Stimulated activated memory B cell treated with anti-CD40 and anti-IgM and Interleukin-4, amounts not matched to agents 10 μg/mL and 1 μg/mL and 100 μg/mL, for 72 hours (primary cell): ENCODE results near the gene ADGRB3.

Source experiments
- ATAC-seq: fragments of 150-1000 bp; cut with Tn5 transposase; 2 replicates; pipeline ENCODE4 v1.10.0; 2021
- H3K27ac Mint-ChIP-seq: one replicate; pipeline ENCODE4 v1.8.0; 2022; ENCODE audit warnings: mild to moderate bottlenecking, mixed read lengths
- H3K27me3 Mint-ChIP-seq: one replicate; pipeline ENCODE4 v1.8.0; 2022; ENCODE audit warnings: mixed read lengths
- H3K36me3 Mint-ChIP-seq: one replicate; pipeline ENCODE4 v1.8.0; 2022; ENCODE audit warnings: mixed read lengths
- H3K4me1 Mint-ChIP-seq: one replicate; pipeline ENCODE4 v1.8.0; 2022; ENCODE audit warnings: mixed read lengths
- H3K4me3 Mint-ChIP-seq: one replicate; pipeline ENCODE4 v1.8.0; 2022; ENCODE audit warnings: mild to moderate bottlenecking, moderate library complexity, mixed read lengths
- H3K9me3 Mint-ChIP-seq: one replicate; pipeline ENCODE4 v1.8.0; 2022; ENCODE audit warnings: mixed read lengths

The ADGRB3 gene

DNA sequence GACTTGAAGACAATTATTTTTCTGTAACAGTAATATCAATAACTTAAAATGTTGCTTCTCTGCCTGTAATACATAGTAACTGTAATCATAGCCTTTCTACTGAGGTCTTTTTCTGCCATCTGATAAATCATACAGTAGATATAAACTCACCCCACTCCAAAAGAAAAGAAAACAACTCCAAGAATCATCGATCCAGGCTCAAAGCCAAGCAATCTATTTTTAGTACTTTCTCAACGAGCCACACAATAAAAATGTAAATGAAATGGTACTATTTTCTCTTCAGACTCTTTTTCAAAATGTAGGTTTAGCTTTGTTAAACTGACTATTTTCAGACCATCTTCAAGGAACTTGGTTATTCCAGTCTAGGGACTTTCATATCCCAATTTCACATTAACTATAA lies 493.3 kb downstream of the ADGRB3 start:
- Mint-ChIP-seq H3K4me1 (no peaks in the 10 kb centered on the region), H3K27ac (no peak overlapping the region), H3K36me3 (no peaks in the 10 kb centered on the region), H3K4me3 (no peak overlapping the region), H3K27me3 (no peaks in the 10 kb centered on the region), H3K9me3 (peaks cover 6% of the 10 kb centered on the region)
- ATAC-seq, result no peak

DNA sequence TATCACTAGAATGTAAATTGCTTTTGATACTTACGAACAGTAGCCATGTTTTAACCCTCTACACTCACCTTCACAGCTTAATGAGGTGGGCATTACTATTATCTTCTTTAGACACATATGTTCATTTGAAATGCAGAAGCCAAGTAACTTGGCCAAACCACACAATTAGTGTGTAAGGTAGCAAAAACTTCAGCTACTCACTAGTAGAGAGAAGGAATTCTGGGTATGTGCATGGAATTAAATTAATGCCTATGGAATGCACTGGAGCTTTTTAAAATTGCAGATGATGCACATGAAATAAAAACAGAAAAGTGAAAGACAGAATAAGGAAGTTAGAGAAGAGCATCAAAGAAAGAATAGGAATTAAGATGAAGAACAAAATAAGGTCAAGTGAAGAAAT lies 494.0 kb downstream of the ADGRB3 start:
- Mint-ChIP-seq H3K36me3 (no peaks in the 10 kb centered on the region), H3K4me3 (no peak overlapping the region), H3K27me3 (no peaks in the 10 kb centered on the region), H3K4me1 (no peaks in the 10 kb centered on the region), H3K9me3 (peaks cover 6% of the 10 kb centered on the region), H3K27ac (no peak overlapping the region)
- ATAC-seq, result no peak

DNA sequence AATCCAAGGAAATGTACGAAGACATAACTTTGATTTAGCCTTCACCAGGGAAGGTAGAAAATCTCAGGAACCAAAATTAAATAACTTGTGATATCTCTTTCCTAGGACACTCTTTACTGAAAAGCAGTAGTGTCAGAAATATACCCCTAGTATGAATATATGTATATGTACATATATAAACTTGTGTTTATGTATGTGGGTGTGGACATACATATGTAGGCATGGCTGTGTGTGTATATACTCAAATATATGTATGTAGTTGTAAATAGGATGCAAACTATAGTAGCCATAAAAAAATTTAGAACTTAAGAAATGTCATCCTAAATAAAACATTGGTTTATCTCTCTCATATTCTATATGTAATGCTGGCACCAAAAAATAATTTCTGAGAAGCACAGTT lies 500.8 kb downstream of the ADGRB3 start:
- no peak for ATAC-seq
- no peak overlapping the region for H3K4me3 Mint-ChIP-seq
- H3K27me3 Mint-ChIP-seq, result no peaks in the 10 kb centered on the region
- no peak overlapping the region for H3K27ac Mint-ChIP-seq
- peaks cover 5% of the 10 kb centered on the region for H3K9me3 Mint-ChIP-seq
- H3K36me3 Mint-ChIP-seq, result no peaks in the 10 kb centered on the region
- no peaks in the 10 kb centered on the region for H3K4me1 Mint-ChIP-seq

DNA sequence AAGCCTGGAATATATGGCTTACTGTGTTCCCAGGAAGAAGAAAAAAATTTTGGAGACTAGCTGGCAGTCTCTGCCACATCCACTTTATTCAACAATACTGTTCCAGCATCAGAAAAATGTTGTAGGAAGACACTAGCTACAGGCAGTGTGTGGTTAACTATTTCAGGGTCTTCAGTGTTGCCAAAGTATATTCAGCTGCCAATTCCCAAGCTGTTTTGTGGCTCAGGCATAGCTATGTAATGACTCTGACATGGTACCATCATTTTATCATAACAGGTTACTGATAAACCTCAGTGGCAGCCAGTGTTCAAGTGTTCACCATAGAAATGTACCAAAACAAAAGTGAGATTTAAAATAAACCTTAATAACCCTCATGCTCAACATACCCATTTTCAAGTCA lies 503.1 kb downstream of the ADGRB3 start:
- peaks cover 6% of the 10 kb centered on the region for H3K9me3 Mint-ChIP-seq
- no peaks in the 10 kb centered on the region for H3K4me1 Mint-ChIP-seq
- ATAC-seq, result no peak
- no peaks in the 10 kb centered on the region for H3K27me3 Mint-ChIP-seq
- H3K4me3 Mint-ChIP-seq, result no peak overlapping the region
- H3K27ac Mint-ChIP-seq, result no peak overlapping the region
- H3K36me3 Mint-ChIP-seq, result no peaks in the 10 kb centered on the region

DNA sequence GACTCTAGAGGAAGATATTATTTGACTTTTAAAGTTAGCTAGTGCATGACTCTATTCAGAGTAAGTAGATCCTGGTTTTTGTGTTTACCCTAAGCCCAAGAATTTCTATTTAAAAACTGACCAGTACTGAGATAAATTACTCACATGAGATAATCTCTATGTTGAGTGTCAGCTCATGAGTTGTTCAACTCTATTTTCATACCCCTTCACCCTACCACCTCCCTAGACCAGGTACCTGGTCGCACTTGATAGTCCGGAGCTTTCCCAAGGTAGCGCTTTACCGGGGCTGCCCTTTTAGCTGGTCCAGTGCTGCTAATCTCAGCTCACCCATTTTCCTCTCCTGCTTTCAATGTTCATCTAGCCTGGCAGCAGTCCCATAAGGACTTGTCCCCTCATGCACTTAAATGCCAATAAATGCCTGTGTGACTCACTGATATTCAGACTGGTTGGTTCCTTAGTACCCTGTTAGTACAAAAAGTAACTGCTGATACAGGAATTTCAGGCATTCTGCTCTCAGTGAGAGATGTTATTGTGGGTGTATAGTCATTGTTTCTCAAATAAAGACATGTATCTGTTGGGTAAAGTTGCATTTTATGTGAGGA lies 503.9 kb downstream of the ADGRB3 start:
- Mint-ChIP-seq H3K4me1 (no peaks in the 10 kb centered on the region), H3K27me3 (no peaks in the 10 kb centered on the region), H3K36me3 (no peaks in the 10 kb centered on the region), H3K27ac (no peak overlapping the region), H3K9me3 (peaks cover 6% of the 10 kb centered on the region), H3K4me3 (no peak overlapping the region)
- ATAC-seq, result no peak

DNA sequence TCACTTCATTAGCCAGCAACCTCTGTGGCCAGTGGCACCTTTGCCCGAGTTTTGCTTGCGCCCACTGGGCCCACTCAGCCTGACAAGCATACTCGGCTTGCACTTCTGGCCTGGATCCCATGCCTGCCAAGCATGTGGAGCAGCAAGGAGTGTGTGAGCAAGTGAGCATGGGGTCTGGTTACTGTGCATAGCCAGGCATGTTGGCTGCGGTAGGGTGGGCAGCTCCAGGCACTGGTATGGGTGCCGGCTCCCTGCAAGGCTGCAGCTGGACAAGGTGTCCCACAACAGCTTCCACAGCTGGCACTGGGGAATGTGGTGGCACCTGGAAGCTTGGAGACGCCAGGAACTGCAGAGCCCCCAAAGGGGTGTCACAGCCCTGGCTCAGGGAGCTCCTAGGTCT lies 510.0 kb downstream of the ADGRB3 start:
- Mint-ChIP-seq H3K27ac (no peak overlapping the region), H3K9me3 (peaks cover 11% of the 10 kb centered on the region), H3K36me3 (no peaks in the 10 kb centered on the region), H3K27me3 (no peaks in the 10 kb centered on the region), H3K4me3 (no peak overlapping the region), H3K4me1 (no peaks in the 10 kb centered on the region)
- ATAC-seq, result no peak

DNA sequence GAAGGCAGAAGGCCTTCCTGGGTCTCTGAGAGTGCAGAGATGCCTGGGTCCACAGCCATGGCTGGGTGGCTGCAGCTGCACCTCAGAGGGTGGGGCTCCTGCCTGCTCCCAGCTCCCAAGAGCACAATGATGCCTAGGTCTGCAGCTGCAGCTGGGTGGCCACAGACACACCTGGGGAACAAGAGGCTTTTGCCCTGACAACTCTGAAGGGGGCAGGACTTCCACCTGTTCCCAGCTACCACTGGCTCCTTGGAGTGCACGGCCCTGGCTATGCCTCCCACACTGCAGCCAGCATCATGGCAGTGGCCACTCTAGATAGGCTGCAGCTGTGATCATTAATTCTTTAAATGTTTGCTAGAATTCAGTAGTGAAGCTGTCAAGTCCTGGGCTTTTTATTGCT lies 511.3 kb downstream of the ADGRB3 start:
- no peak overlapping the region for H3K27ac Mint-ChIP-seq
- H3K4me3 Mint-ChIP-seq, result no peak overlapping the region
- H3K4me1 Mint-ChIP-seq, result no peaks in the 10 kb centered on the region
- no peak for ATAC-seq
- peaks cover 6% of the 10 kb centered on the region for H3K9me3 Mint-ChIP-seq
- no peaks in the 10 kb centered on the region for H3K27me3 Mint-ChIP-seq
- H3K36me3 Mint-ChIP-seq, result no peaks in the 10 kb centered on the region

DNA sequence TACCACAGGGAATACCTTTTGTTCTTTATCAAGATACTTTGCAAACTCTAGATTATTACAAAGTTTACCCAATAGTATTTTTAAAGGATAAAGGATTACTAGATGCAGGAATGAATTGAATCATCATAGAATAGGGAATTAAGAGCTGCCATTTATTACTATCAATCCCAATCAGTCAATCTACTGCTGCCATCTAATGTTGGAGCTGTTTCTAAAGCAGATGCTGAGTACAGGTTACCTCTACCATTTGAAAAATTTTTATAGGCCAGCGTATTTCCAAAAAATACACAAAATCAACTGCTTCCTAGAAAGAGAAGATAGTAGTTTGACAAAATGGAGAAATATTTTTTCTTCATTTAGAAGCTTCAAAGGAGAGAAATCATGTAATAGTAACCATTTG lies 520.4 kb downstream of the ADGRB3 start:
- Mint-ChIP-seq H3K27me3 (no peaks in the 10 kb centered on the region), H3K4me3 (no peak overlapping the region)

DNA sequence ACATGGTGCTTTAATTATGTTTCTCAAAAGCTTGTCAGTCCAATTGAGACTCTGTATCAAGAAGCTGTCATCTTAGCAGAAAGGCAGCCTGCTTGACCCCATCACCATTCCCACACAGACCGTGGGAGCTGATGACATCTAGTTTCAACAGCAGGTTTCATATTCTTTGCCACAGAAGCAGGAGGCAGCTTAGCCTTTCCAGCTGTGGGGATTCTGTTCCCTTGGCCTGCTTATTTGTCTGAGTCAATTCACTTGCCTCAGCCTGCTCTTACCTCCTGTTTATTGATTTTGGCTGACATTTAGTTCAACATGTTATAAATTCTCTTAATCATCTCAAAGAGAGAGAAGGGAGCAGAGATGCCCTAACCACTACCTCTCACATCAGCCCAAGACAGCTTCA lies 527.7 kb downstream of the ADGRB3 start:
- no peak overlapping the region for H3K4me3 Mint-ChIP-seq
- ATAC-seq, result no peak
- no peak overlapping the region for H3K27ac Mint-ChIP-seq
- H3K27me3 Mint-ChIP-seq, result no peaks in the 10 kb centered on the region
- no peaks in the 10 kb centered on the region for H3K9me3 Mint-ChIP-seq
- H3K36me3 Mint-ChIP-seq, result no peaks in the 10 kb centered on the region
- no peaks in the 10 kb centered on the region for H3K4me1 Mint-ChIP-seq

More for the DNA sequence above, 520.4 kb downstream of the ADGRB3 start:
- H3K36me3 Mint-ChIP-seq, result no peaks in the 10 kb centered on the region
- H3K27ac Mint-ChIP-seq, result no peak overlapping the region
- no peaks in the 10 kb centered on the region for H3K4me1 Mint-ChIP-seq
- no peak for ATAC-seq
- H3K9me3 Mint-ChIP-seq, result no peaks in the 10 kb centered on the region

DNA sequence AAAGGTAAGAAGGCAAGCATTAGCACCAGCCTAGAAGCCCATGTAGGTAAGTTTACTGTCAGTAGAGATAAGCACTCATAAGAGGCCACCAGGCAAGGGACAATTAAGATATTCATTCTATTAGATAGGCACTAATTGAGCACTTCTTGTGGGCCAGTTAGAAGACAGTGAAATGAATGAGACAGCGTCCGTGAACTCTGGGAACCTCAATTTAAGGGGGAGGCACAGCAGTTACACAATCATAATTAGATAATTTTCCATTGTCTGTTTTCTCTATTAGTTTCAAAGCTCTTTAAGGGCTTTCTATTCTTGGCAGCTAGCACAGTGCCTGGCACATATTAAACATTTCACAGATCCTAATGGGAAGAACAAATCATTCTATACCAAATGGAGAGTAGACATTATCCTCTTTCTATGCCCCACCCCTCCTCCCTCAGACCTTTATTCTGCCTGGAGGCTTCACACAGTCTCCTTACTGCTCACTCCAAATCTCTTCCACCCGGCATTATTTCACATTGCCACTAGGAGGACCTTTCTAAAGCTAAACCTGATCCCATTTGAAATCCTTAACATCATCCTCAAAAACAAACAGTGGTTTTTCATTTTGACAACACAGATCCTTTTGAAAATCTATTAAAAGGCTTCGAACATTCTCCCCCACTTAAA lies 529.6 kb downstream of the ADGRB3 start:
- Mint-ChIP-seq H3K27ac (no peak overlapping the region), H3K36me3 (no peaks in the 10 kb centered on the region), H3K4me3 (no peak overlapping the region), H3K4me1 (no peaks in the 10 kb centered on the region), H3K9me3 (no peaks in the 10 kb centered on the region), H3K27me3 (no peaks in the 10 kb centered on the region)
- no peak for ATAC-seq

DNA sequence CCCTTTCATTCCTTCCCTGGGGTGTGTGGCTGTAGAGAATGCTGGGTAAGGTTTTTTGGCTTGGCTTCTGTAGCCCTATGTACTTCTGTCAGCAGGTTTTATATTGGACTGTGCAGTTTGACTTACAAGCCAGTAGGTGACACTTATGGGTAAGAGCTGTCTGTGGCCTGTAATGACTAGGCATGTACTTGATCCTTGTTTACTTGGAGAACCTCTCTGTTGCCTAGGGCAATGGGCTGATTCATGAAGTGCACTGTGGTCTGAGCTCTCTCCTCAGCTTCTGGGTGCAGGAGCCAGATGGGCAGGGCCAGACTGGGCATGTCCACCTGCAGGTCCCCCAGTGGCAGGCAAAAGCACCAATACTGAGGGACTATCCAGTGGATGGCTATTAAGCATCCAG lies 544.6 kb downstream of the ADGRB3 start:
- no peaks in the 10 kb centered on the region for H3K4me1 Mint-ChIP-seq
- no peaks in the 10 kb centered on the region for H3K27me3 Mint-ChIP-seq
- no peaks in the 10 kb centered on the region for H3K9me3 Mint-ChIP-seq
- H3K36me3 Mint-ChIP-seq, result no peaks in the 10 kb centered on the region
- H3K27ac Mint-ChIP-seq, result no peak overlapping the region
- no peak overlapping the region for H3K4me3 Mint-ChIP-seq
- ATAC-seq, result no peak

DNA sequence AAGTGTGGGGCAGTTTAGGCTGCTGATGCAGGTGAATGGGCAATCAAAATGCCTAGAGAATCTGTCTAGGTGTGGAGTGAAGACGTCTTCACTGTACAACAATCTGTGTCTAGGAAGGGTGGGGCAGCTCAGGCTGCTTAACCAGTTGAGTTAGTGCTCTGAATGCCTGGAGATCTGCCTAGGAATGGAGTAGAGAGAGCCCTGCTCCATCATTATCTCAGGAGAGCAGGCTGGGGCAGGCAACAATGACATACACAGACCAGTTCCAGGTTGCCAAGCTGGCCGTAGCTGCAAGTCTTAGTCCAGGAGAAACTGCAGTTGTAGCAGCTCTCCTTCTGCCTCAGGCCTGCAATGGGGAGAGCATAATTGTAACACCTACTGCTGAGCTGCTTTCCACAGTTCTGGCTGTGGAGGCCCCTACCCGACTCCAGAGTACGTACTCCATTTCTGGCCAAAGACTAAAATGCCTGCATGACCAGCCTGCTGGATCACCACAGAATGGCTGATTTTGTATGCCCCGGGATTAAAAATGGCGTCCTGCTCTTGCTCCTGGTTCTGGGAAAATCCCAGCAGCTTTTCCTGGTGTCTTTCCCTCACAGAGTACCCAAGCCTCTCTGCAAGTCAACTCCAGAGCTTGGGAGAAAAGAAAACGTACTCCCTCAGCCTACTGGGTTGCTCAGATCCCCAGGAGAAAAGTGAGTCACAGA lies 545.4 kb downstream of the ADGRB3 start:
- Mint-ChIP-seq H3K27ac (no peak overlapping the region), H3K4me1 (no peaks in the 10 kb centered on the region), H3K4me3 (no peak overlapping the region), H3K9me3 (no peaks in the 10 kb centered on the region), H3K36me3 (no peaks in the 10 kb centered on the region), H3K27me3 (no peaks in the 10 kb centered on the region)
- ATAC-seq, result no peak

DNA sequence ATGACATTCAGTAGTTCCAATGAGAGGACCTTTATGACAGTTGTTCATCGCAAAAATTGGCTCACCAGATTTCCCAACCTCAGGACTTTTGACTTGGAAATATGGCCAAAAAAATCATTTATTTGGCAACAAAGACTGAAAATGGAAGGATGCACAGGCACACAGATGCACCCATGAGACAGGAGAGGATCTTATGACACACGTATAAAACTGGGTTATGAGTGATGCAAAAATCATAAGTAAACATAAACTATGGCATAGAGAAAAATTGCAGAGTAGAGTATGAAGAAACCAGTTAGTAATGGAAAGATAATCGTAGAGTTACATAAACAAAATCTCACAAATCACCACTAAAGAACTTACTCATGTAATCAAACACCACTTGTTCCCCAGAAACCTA lies 546.9 kb downstream of the ADGRB3 start:
- no peak overlapping the region for H3K4me3 Mint-ChIP-seq
- ATAC-seq, result no peak
- no peaks in the 10 kb centered on the region for H3K9me3 Mint-ChIP-seq
- H3K4me1 Mint-ChIP-seq, result no peaks in the 10 kb centered on the region
- no peaks in the 10 kb centered on the region for H3K27me3 Mint-ChIP-seq
- no peaks in the 10 kb centered on the region for H3K36me3 Mint-ChIP-seq
- H3K27ac Mint-ChIP-seq, result no peak overlapping the region

DNA sequence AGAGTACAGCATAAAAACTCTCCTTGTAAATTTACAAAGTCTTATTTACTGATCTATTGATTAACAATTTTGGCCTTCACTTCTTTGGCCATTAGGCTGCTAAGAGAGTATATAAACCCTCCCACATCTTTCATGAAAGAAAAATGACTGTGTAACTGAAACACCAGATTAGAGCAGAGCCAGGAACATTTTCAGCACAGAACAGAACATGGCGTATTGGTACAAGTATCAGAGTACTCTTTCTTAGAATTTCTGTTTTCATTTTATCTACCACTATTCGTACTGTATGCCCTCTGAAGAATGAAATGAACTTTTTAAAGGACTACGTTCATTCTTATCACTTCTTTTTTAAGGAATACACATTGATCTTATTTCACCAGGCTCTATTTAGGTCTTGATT lies 550.2 kb downstream of the ADGRB3 start:
- no peak overlapping the region for H3K27ac Mint-ChIP-seq
- H3K4me1 Mint-ChIP-seq, result no peaks in the 10 kb centered on the region
- no peaks in the 10 kb centered on the region for H3K36me3 Mint-ChIP-seq
- H3K4me3 Mint-ChIP-seq, result no peak overlapping the region
- no peaks in the 10 kb centered on the region for H3K27me3 Mint-ChIP-seq
- H3K9me3 Mint-ChIP-seq, result no peaks in the 10 kb centered on the region
- ATAC-seq, result no peak

DNA sequence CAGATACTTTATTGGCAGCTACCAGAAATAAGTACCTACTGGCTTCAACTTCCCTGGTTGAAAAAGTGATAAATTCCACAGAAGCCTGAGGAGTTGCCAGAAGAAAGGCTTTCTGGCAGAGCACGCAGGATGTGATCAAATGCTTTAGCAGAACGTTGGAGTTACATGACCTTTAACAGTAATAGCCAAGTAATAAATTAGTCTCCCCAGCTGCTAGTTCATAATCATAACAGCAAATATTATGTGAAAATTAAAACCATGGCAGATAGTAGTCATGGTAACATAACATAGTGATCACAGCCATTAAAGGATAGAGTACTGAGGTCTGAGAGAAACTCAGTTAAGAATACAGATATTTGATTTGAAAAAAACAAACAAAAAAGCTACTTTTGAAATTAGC lies 567.7 kb downstream of the ADGRB3 start:
- no peak overlapping the region for H3K27ac Mint-ChIP-seq
- H3K4me3 Mint-ChIP-seq, result no peak overlapping the region
- H3K36me3 Mint-ChIP-seq, result no peaks in the 10 kb centered on the region
- H3K4me1 Mint-ChIP-seq, result no peaks in the 10 kb centered on the region
- H3K9me3 Mint-ChIP-seq, result no peaks in the 10 kb centered on the region
- no peaks in the 10 kb centered on the region for H3K27me3 Mint-ChIP-seq
- ATAC-seq, result no peak

DNA sequence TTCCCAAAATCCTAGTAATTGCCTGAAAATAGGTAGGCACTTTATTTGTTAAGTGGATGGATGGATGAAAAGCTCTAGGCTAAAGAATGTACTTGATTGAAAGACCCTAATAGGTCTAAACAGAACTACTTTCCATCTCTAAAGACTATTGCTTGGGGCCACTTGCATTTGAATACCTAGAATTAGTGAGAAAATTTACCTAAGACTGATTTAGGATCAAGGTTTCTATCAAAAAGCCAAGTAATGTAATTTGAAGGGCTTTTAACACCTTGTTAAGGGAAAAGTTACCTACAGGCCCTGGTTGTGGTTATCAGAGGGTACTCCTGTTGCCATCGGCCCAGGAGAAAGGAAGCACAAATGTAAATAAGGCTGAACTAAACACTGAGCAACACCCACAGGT lies 581.0 kb downstream of the ADGRB3 start:
- Mint-ChIP-seq H3K27ac (no peak overlapping the region), H3K4me1 (no peaks in the 10 kb centered on the region), H3K4me3 (no peak overlapping the region), H3K27me3 (no peaks in the 10 kb centered on the region), H3K9me3 (no peaks in the 10 kb centered on the region), H3K36me3 (no peaks in the 10 kb centered on the region)
- no peak for ATAC-seq
